ENCODE measurements around the gene RAD9B.

DNA sequence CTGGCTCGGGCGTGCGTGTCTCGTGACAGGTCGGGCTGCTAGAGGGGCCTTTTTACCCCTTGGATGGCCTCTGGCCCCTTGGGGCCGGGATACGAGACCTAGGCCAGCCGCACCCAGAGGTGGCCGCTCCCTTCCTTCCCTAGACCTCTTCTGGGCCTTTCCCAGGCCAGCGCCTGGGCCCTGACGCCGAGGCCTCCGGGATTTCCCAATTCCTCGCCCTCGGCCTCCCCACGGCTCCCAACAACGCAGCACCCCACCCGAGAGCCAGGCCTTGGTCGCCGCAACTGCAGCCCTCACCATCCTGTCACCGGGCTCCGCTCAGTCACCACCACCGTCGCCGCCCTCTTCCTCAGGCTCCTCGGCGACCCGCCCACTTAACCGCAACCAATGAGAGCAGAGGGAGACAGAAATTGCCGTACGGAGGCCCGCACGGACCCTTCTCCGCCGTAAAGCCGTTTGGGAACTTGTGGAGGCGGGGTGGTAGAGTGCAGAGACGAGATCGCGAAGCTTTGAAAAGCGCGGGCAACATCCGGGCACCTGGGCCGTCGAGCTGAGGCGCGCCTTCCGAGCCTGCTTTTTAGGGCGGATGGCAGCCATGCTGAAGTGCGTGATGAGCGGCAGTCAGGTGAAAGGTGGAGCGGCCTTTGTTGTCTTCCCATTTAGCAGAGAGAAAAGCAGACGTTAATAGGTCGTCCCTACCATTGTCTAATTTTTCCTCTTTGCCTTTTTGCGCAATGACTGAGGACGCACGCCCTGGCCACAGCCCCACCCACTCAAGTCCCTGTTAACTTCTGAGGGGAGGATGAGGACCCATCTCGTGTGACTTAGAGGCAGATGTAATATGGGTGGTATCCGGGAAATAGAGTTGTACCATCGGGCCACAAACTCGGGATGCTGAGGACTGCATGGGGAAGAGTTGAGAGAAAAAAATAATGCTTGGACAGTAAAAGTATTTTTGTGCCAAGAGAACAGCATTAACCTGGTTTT, at the start of gene RAD9B, which contains the start of gene VPS29:
- TF ChIP-seq, protein P1, sequence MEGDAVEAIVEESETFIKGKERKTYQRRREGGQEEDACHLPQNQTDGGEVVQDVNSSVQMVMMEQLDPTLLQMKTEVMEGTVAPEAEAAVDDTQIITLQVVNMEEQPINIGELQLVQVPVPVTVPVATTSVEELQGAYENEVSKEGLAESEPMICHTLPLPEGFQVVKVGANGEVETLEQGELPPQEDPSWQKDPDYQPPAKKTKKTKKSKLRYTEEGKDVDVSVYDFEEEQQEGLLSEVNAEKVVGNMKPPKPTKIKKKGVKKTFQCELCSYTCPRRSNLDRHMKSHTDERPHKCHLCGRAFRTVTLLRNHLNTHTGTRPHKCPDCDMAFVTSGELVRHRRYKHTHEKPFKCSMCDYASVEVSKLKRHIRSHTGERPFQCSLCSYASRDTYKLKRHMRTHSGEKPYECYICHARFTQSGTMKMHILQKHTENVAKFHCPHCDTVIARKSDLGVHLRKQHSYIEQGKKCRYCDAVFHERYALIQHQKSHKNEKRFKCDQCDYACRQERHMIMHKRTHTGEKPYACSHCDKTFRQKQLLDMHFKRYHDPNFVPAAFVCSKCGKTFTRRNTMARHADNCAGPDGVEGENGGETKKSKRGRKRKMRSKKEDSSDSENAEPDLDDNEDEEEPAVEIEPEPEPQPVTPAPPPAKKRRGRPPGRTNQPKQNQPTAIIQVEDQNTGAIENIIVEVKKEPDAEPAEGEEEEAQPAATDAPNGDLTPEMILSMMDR (IDR thresholded peaks at IDR 0.05), result no peak
- peak in 1 of 2 donors; percentile 87 for TF ChIP-seq POLR2A (IDR thresholded peaks at IDR 0.05)
